SK-N-SH (cell line): ENCODE results near the gene ADAMTS3.
"Not testable (repeated sequence)": the region's sequence is repeated elsewhere in the genome, so short reads cannot be mapped to it uniquely, and the experiment has no call there.

Experiments used
- NRF1 ChIP-seq: IDR thresholded peaks from 2 replicates; pipeline ENCODE4 v1.6.1; 2012; ENCODE audit warnings: low read depth, mild to moderate bottlenecking, low read length
- TF ChIP-seq, protein P1 (sequence below): fragments of 200-600 bp; sonication (generic); IDR thresholded peaks from 2 replicates; pipeline ENCODE4 v1.6.1; 2017; ENCODE audit warnings: antibody characterized with exemption, mild to moderate bottlenecking, moderate library complexity
- TF ChIP-seq, protein P2 (sequence below): IDR thresholded peaks from 2 replicates; pipeline ENCODE4 v1.6.1; 2012; ENCODE audit warnings: mild to moderate bottlenecking, low read depth, low read length, moderate library complexity

DNA sequence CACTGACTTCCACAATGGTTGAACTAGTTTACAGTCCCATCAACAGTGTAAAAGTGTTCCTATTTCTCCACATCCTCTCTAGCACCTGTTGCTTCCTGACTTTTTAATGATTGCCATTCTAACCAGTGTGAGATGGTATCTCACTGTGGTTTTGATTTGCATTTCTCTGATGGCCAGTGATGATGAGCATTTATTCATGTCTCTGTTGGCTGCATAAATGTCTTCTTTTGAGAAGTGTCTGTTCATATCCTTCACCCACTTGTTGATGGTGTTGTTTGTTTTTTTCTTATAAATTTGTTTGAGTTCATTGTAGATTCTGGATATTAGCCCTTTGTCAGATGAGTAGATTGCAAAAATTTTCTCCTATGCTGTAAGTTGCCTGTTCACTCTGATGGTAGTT, 143.1 kb downstream of the ADAMTS3 start:
- TF ChIP-seq, protein P1, sequence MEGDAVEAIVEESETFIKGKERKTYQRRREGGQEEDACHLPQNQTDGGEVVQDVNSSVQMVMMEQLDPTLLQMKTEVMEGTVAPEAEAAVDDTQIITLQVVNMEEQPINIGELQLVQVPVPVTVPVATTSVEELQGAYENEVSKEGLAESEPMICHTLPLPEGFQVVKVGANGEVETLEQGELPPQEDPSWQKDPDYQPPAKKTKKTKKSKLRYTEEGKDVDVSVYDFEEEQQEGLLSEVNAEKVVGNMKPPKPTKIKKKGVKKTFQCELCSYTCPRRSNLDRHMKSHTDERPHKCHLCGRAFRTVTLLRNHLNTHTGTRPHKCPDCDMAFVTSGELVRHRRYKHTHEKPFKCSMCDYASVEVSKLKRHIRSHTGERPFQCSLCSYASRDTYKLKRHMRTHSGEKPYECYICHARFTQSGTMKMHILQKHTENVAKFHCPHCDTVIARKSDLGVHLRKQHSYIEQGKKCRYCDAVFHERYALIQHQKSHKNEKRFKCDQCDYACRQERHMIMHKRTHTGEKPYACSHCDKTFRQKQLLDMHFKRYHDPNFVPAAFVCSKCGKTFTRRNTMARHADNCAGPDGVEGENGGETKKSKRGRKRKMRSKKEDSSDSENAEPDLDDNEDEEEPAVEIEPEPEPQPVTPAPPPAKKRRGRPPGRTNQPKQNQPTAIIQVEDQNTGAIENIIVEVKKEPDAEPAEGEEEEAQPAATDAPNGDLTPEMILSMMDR = not testable (repeated sequence)
- TF ChIP-seq, protein P2, sequence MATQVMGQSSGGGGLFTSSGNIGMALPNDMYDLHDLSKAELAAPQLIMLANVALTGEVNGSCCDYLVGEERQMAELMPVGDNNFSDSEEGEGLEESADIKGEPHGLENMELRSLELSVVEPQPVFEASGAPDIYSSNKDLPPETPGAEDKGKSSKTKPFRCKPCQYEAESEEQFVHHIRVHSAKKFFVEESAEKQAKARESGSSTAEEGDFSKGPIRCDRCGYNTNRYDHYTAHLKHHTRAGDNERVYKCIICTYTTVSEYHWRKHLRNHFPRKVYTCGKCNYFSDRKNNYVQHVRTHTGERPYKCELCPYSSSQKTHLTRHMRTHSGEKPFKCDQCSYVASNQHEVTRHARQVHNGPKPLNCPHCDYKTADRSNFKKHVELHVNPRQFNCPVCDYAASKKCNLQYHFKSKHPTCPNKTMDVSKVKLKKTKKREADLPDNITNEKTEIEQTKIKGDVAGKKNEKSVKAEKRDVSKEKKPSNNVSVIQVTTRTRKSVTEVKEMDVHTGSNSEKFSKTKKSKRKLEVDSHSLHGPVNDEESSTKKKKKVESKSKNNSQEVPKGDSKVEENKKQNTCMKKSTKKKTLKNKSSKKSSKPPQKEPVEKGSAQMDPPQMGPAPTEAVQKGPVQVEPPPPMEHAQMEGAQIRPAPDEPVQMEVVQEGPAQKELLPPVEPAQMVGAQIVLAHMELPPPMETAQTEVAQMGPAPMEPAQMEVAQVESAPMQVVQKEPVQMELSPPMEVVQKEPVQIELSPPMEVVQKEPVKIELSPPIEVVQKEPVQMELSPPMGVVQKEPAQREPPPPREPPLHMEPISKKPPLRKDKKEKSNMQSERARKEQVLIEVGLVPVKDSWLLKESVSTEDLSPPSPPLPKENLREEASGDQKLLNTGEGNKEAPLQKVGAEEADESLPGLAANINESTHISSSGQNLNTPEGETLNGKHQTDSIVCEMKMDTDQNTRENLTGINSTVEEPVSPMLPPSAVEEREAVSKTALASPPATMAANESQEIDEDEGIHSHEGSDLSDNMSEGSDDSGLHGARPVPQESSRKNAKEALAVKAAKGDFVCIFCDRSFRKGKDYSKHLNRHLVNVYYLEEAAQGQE = not testable (repeated sequence)
- TF ChIP-seq NRF1 = not testable (repeated sequence)
